ENCODE data around the gene STX4. TPM values are rescaled to one million over a fixed set of nuclear protein-coding genes. Genes with fewer than 3 reads are reported as not detected.

Gene STX4
- polyA plus RNA-seq, 2 of the 4 experiments (the other 2 are of a cell fraction): 39.7 to 73.9 TPM

GRCh38 chr16:31009120-31009519 is 24.2 kb upstream of the STX4 start:
- no peak for ATAC-seq
- ChIA-PET POLR2A (no interaction called here), CTCF (interaction anchor here (1.1 to 1.5 kb wide), 2 partner anchors 12 to 21 kb away, joined by 3 to 4 read pairs; no protein-coding TSS in a partner anchor)
- no peak for FAIRE-seq
- no peak overlapping the region for H3K4me2 ChIP-seq
- WGBS (ENCODE audit: missing lambda C conversion rate): 80% methylated on average over 7 of the region's 7 CpGs
- TF ChIP-seq CBX2 (IDR thresholded peaks at IDR 0.05; ENCODE audit: borderline replicate concordance, low read depth) (no peak), SREBF2 (IDR thresholded peaks at IDR 0.05) (no peak), NFE2L2 (conservative IDR thresholded peaks at IDR 0.05; ENCODE audit: low read length) (no peak), HOXA7 (CRISPR knock-in tag; IDR thresholded peaks at IDR 0.05) (no peak), NPAS2 (CRISPR knock-in tag; IDR thresholded peaks at IDR 0.05; ENCODE audit: borderline replicate concordance) (no peak), RCOR1 (IDR thresholded peaks at IDR 0.05; ENCODE audit: low read depth, low read length) (no peak), KDM5A (IDR thresholded peaks at IDR 0.05) (no peak), CHD2 (IDR thresholded peaks at IDR 0.05; ENCODE audit: low read length, partially characterized antibody) (no peak), TFCP2L1 (CRISPR knock-in tag; IDR thresholded peaks at IDR 0.05) (no peak), JUN (IDR thresholded peaks at IDR 0.05) (no peak), POLR2AphosphoS2 (conservative IDR thresholded peaks at IDR 0.05; ENCODE audit: low read length) (no peak), KDM1A (IDR thresholded peaks at IDR 0.05; ENCODE audit: low read depth) (no peak)
- peaks cover 5% of the 10 kb centered on the region; the same call in 1 of the 3 replicates for H3K4me1 ChIP-seq
- no peaks in the 10 kb centered on the region for H3K9me3 ChIP-seq
- no peak for DNase-seq (ENCODE audit: low read depth in 1 of 2, low spot score in 1 of 2)
- no peak overlapping the region for H3K4me3 ChIP-seq
- H3K27ac ChIP-seq: no peak overlapping the region

- H3K4me1 ChIP-seq: peaks cover 5% of the 10 kb centered on the region; the same call in 1 of the 3 replicates
- ChIA-PET POLR2A (no interaction called here), CTCF (no interaction called here)
- TF ChIP-seq HOXB13 (CRISPR knock-in tag; IDR thresholded peaks at IDR 0.05; ENCODE audit: low read depth) (no peak), HOXB5 (CRISPR knock-in tag; IDR thresholded peaks at IDR 0.05) (no peak), RFX5 (IDR thresholded peaks at IDR 0.05) (no peak), ATOH8 (CRISPR knock-in tag; IDR thresholded peaks at IDR 0.05; ENCODE audit: low read depth) (no peak), NR3C1 (IDR thresholded peaks at IDR 0.05) (no peak), TFCP2L1 (CRISPR knock-in tag; IDR thresholded peaks at IDR 0.05) (no peak), FOSB (CRISPR knock-in tag; IDR thresholded peaks at IDR 0.05) (no peak), MAX (IDR thresholded peaks at IDR 0.05) (no peak), ZNF302 (CRISPR knock-in tag; IDR thresholded peaks at IDR 0.05) (no peak), CHD4 (IDR thresholded peaks at IDR 0.05; ENCODE audit: borderline replicate concordance) (no peak), POLR2A (IDR thresholded peaks at IDR 0.05; ENCODE audit: low read length) (no peak), CBX8 (IDR thresholded peaks at IDR 0.05) (no peak), BHLHE40 (IDR thresholded peaks at IDR 0.05; ENCODE audit: low read depth, low read length) (no peak), HDAC2 (IDR thresholded peaks at IDR 0.05) (no peak), HOXA7 (CRISPR knock-in tag; IDR thresholded peaks at IDR 0.05) (no peak), RAD21 (conservative IDR thresholded peaks at IDR 0.05 in 1 of 2, IDR thresholded peaks at IDR 0.05 in 1 of 2) (no peak), PHF8 (IDR thresholded peaks at IDR 0.05; ENCODE audit: borderline replicate concordance, low read depth) (no peak)
- TF ChIP-seq, protein P1, sequence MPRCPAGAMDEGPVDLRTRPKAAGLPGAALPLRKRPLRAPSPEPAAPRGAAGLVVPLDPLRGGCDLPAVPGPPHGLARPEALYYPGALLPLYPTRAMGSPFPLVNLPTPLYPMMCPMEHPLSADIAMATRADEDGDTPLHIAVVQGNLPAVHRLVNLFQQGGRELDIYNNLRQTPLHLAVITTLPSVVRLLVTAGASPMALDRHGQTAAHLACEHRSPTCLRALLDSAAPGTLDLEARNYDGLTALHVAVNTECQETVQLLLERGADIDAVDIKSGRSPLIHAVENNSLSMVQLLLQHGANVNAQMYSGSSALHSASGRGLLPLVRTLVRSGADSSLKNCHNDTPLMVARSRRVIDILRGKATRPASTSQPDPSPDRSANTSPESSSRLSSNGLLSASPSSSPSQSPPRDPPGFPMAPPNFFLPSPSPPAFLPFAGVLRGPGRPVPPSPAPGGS (IDR thresholded peaks at IDR 0.05): no peak
- FAIRE-seq: no peak
- no peak for DNase-seq (ENCODE audit: low read depth in 1 of 2, low spot score in 1 of 2)
- H3K27ac ChIP-seq: peak overlapping the region in 1 of 2 experiments; percentile 77; a peak in 3 of 6 replicates
- no peak overlapping the region for H3K4me3 ChIP-seq
- no peak for ATAC-seq
- no peaks in the 10 kb centered on the region for H3K9me3 ChIP-seq
- WGBS (ENCODE audit: missing lambda C conversion rate): 74% methylated on average over 13 of the region's 36 CpGs
- H3K4me2 ChIP-seq: peak overlapping the region; percentile 47; the same call in 2 of the 3 replicates
Observed at GRCh38 chr16:31009894-31010584, 23.3 kb upstream of the STX4 start.

All from A549 (cell line).